ENCODE data around the gene ADGRL1.
"Not testable (repeated sequence)": the region's sequence is repeated elsewhere in the genome, so short reads cannot be mapped to it uniquely, and the experiment has no call there.

ADGRL1 gene

DNA sequence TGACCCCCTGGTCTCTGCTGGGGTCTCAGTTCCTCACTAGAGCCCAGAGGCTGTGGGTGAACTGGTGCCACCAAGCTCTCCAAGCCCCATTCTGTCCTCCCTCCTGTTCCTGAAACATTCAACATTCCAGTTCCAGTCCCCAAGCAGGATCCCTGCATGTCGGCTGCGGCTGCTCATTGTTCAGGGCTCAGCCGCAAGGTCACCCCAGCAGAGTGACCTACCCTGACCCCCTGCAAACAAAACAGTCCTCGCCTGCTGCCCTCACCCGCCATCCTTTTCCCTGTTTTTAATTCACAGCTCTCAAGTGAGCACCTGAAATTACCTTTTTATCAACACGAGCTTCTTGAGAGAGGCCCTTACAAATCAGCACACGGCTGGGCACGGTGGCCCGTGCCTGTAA lies 19.3 kb downstream of the ADGRL1 start:
- not testable (repeated sequence) for DNase-seq

DNA sequence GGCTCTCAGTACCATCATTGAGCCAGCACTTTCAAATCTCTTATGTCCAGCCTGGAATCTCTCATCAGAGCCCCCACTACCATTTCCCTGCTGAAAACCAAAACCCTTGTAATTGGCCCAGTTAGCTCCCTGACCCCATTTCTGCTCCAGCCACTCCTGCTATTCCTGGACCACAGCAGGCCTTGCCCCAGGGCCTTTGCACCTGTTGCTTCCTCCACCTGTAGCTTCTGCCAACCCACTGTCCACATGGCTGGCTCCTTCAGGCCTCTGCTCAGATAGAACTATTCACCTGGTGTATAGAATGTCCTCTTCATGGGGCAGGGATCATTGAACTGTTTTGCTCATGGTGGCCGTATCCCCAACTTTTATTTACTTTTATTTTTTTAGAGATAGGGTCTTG lies 20.3 kb downstream of the ADGRL1 start:
- DNase-seq: not testable (repeated sequence)

GRCh38 chr19:14185158-14185557 lies 20.8 kb downstream of the ADGRL1 start:
- DNase-seq: no peak

GRCh38 chr19:14183741-14184350 lies 22.1 kb downstream of the ADGRL1 start:
- DNase-seq: no peak

GRCh38 chr19:14182476-14182875 lies 23.5 kb downstream of the ADGRL1 start:
- no peak for DNase-seq

DNA sequence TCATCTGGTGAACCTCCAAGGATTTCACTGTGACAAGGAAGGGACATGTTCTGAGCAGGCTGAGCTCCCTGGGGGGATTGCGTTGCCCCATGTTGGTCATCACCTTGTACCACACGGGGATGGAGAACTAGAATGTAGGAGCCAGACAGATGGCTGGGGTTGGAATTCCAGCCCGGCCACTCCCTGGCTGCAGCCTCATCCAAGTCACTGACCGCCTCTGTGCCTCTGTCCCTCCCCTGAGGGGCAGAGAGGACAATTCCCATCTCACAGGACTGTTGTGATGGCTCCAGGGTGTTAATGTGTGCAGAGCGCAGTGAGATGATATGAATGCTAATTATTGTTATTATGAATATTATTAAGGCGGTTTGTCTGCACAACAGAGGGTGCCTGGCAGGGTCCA lies 24.1 kb downstream of the ADGRL1 start:
- no peak for DNase-seq

- not testable (repeated sequence) for DNase-seq
These were observed 24.8 kb downstream of the ADGRL1 start for GRCh38 chr19:14181199-14181598.

DNA sequence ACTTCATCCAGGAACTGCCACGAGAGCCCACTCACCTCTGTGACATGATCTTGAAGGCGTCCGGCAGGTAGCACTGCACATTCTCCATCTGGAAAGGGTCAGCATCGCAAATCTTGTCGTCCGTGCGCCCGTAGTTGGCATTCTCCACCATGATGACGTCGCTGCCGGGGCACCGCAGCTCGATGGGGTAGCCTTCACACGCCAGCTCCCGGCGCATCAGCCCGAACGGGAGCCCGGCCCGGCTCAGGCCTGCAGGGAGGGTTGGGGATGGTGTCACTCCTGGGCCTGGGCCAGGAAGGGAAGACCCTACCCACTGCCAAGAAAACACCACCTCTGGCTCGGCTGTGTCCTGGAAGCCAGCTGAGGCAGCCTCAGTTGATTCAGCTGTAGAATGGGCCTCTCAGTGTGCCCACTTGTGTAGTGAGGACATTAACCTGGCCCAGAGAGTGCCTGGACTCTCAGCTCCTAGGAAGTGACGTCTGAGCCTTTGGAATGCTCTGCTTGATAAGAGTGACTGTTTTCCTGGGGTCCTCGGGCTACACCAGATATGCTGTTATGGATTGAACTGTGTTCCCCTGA lies 28.4 kb downstream of the ADGRL1 start:
- no peak for DNase-seq

DNA sequence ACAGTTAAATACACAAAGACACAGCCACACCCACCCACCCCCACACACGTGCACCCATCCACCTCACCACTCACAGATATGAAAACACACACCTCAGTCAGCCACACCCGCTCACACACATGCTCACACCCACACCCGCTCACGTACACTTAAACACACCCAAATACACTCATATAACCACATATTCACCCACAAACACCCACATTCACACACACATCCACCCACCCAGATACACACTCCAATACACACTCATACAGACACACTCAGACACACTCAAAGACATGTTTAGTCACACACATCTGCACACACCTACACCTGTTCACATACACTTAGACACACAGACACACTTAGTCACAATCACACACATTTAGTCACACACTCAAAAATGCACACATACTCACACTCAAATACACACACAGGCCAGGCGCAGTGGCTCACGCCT lies 30.6 kb downstream of the ADGRL1 start:
- DNase-seq: no peak

GRCh38 chr19:14174883-14175282 lies 31.1 kb downstream of the ADGRL1 start:
- no peak for DNase-seq

- no peak for DNase-seq
These were observed 37.0 kb downstream of the ADGRL1 start for GRCh38 chr19:14168993-14169392.

- no peak for DNase-seq
These were observed 37.6 kb downstream of the ADGRL1 start for GRCh38 chr19:14168259-14168972.

GRCh38 chr19:14167576-14168138 lies 38.3 kb downstream of the ADGRL1 start:
- no peak for DNase-seq

DNA sequence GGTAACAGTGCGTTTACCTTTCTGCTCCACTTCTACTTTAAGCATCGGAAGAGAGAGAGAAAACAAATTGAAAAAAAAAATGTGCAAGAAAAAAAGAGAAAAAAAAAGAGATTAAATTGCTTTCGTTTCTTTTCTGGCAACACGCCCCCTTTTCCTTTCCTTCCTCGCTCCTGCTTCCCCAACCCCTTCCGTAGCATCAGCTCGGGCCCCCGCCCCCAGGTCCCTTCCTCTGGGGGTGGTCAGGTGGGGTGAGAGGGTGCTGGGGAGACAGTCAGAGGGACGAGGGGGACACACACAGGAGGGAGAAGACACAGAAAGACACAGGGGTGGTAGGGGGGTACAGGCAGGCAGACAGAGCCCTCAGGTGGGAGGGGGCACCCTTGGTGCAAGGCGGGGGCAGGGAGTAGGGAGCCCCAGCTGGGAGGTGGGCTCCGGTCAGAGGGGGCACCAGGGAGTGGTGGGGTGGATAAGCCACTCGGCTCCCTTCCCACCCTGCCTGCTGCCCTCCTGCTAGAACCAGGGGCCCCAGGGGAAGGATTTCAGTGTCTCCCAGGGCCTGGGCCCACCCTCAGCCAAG lies 38.9 kb downstream of the ADGRL1 start:
- DNase-seq: no peak

DNA sequence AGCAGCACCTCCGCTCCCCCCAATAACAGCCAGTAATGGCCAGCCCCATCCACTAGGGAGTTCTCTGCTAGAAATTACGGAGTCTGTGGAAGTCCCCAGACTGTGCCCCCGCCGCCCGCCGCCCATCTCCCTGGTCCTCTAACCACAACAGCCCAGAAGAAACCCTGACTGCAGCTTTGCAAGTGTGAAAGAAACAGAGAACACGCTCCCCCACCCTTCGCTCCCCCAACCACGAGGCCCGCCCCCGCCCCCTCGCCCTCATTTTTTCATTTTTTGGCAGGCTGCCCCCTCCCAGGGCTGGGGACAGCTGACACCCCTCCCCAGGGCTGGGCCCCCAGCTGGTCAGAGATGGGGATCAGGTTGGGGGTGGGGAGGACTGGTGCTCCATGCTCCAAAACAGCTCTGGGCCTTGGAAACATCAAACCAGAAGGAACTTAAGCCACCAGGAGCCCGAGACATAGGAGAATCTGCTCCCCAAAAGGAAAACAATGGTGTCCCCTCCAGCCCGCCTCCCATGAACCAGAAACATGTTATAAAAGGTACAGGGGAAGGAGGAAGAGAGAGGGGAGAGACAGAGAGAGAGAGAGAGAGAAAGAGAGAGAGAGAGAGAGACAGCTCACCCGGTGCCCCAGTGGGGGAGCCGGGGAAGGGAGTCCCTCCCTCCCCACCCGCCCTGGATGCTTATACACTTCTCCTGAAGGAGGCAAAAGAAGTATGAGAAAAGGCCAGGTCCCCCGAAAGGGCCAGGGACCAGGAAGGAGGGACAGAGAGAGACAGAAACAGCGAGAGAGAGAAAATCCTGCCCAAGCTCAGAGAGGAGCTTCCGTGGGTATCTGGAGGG lies 39.8 kb downstream of the ADGRL1 start:
- DNase-seq: no peak

DNA sequence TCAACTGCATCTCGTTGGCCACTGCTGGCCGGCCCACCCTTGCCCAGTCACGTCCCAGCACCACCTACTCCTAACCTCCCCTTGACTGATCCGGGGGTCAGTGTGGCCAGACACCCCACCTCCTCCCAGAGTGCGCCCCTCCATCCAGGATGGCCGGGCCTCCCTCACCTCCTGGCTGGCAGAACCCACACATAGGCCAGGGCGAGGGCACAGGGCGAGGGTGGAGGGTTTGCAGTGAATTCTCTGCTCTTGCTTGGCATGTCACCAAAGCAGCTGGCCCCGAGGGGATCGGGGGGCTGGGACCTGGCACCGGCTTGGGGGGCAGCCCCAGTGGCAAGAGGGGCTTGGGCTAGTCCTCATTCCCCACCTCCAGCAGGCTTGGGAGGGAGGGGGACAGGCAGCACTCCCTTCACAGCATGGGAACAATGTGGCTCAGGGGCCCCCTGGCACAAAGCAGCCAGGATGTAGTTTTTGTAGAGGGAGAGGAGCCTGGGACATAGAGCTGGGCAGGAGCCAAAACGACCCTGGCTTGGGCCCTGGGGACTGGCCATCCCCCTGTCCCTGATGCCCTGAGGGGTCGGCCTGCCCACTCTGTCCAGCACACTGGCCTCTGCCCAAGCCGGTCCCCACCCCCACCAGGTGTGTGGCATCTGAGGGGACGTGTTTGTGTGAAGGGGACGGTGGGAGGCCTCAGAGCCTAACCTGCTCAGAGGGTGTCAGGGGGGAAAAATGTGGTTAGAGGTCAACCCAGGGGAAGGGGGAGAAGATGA lies 41.1 kb downstream of the ADGRL1 start:
- DNase-seq: no peak

DNA sequence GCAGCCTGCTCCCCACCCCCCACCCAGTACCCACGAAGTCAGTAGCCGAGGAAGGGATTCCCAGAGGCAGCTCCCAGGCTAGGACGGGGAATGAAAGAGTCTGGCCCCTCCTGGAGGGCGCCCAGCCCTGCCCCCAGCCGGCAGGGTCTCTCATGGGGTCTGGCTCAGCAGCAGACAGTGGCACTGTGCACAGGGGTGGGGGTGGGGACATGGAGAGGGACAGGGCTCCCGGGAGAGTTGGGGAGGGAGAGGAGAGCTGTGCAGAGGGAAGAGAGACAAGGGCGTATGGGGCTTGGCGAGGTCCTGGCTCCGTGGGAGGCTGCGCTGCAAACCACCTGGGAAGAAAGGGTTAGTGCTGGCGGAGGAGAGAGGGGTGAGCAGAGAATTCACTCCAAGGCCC lies 41.9 kb downstream of the ADGRL1 start:
- no peak for DNase-seq

DNA sequence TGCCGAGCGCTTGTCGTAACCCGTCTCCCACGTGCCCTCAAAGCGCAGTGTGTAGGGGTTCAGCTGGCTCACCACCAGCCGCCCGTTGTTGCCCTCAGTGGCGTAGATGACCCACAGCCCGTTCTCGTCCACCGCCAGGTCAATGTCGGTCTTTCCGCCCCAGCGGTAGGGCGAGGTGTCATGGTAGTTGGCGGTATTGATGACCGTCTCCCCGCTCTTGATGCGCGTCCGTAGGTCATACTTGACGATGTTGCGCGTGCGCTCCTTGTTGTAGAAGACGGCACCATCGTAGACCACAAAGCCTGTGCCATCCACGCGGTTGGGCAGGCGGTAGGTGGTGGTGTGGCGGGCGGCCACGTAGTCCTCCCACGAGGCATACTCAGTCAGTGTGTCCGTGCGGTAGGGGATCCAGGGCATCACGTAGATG lies 43.1 kb downstream of the ADGRL1 start:
- no peak for DNase-seq

DNA sequence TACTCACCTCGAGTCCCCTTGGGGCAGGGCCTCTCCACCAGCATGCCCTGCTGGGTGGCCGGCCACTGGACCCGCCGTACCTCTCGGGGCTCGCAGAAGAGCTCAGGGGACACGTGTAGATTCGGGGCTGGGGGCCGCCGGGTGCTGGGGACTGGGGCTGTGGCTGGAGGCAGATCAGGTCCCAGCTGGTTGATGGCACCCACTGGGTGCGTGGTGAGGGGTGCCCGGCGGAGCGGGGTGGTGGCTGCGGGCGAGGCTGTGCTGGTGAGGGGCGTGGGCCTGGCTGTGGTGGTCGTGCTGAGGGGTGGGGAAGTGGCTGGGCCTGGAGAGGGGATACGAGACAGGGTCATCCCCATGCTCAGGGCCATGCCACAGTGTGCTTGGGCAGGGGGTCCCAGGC lies 44.7 kb downstream of the ADGRL1 start:
- DNase-seq: no peak

GRCh38 chr19:14160017-14160703 lies 45.8 kb downstream of the ADGRL1 start:
- DNase-seq: no peak

GRCh38 chr19:14159059-14159458 lies 46.9 kb downstream of the ADGRL1 start:
- no peak for DNase-seq
